ENCODE measurements around the gene IPO4.

IPO4 gene

DNA sequence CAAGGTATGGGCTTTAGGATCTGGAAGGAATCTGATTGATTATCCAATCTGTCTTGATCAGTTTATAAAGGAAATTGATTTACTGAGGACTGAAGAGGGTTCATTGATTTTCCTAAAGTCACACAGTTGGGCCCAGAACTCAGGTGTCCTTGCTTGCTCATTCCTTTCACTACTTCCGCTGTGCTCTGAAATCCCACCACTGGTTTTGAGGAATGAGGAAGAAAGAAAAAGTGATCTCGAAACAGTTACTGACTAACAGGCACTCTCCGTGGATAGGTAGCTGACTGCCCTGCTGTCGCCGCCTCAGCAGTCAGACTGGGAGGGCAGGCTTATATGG lies 58.3 kb downstream of the IPO4 start, which contains the start of gene FITM1:
Gene FITM1, plus strand, starts transcription at position 280 of the 337 bp plus-strand sequence. CDS start 905 bp downstream, outside the sequence.
- Histone ChIP-seq H3K36me3 (replicated peaks; ENCODE audit: insufficient read depth, low read length) (no peaks in the 10 kb centered on the region), H4K20me1 (ENCODE audit: insufficient read depth, low read length) (no peaks in the 10 kb centered on the region), H3K9me3 (replicated peaks; ENCODE audit: insufficient read depth, low read length) (no peaks in the 10 kb centered on the region), H3K27ac (ENCODE audit: low read length) (no peak within 1 kb of the TSS), H3F3A (ENCODE audit: insufficient read depth, low read length) (no peaks in the 10 kb centered on the region), H3K9me2 (replicated peaks; ENCODE audit: insufficient read depth, low read length) (no peaks in the 10 kb centered on the region), H3K4me1 (ENCODE audit: low read length) (no peaks in the 10 kb centered on the region), H3K4me2 (ENCODE audit: low read depth, low read length) (no peak within 1 kb of the TSS), H3K4me3 (ENCODE audit: low read length) (no peak within 1 kb of the TSS), H2AFZ (ENCODE audit: low read length) (no peak within 1 kb of the TSS), H3K79me2 (ENCODE audit: low read length) (no peaks in the 10 kb centered on the region), H3K9ac (ENCODE audit: low read length) (no peak within 1 kb of the TSS), H3K27me3 (replicated peaks; ENCODE audit: insufficient read depth, low read length) (no peaks in the 10 kb centered on the region)
- no peak for DNase-seq
- TF ChIP-seq EZH2phosphoT487 (IDR thresholded peaks at IDR 0.05; ENCODE audit: low read length) (no peak), EZH2 (optimal IDR thresholded peaks at IDR 0.05; ENCODE audit: low read depth, low read length) (no peak), CTCF (IDR thresholded peaks at IDR 0.05; ENCODE audit: low read length) (no peak)
